K562 (cell line): ENCODE results near the gene NEK1. TPM values are rescaled to one million over a fixed set of nuclear protein-coding genes. Genes with fewer than 3 reads are reported as not detected.
A peak's percentile ranks its signal among the peaks of the same experiment; 100 is the strongest.

ENCODE experiments used
- BRF2 ChIP-seq: IDR thresholded peaks from 3 replicates; pipeline ENCODE4 v1.6.1; 2011; ENCODE audit warnings: borderline replicate concordance, mild to moderate bottlenecking; ENCODE audit not compliant: insufficient read length, insufficient read depth
- EP400 ChIP-seq: fragments of 450-650 bp; IDR thresholded peaks from 2 replicates; pipeline ENCODE4 v1.6.1; 2017; ENCODE audit warnings: antibody characterized with exemption, mild to moderate bottlenecking, moderate library complexity
- ETV6 ChIP-seq, 3 experiments: fragments of 150-350 bp in 1 of 3; sonication (generic) in 1 of 3; formaldehyde crosslinking in 1 of 3; IDR thresholded peaks; 2 replicates each; pipeline versions ENCODE4 v1.6.1 to v1.8.0; 2014 to 2022; ENCODE audit warnings: borderline replicate concordance in 2 of 3, low read depth in 2 of 3, antibody characterized with exemption in 1 of 3, low read length in 1 of 3, mild to moderate bottlenecking in 1 of 3, missing genetic modification reagents in 1 of 3
- GTF2F1 ChIP-seq: IDR thresholded peaks from 2 replicates; pipeline ENCODE4 v1.6.1; 2011; ENCODE audit warnings: low read depth, low read length, improper control_type of control experiment
- KLF16 ChIP-seq: IDR thresholded peaks from 2 replicates; pipeline ENCODE4 v1.6.1; 2016; ENCODE audit warnings: antibody characterized with exemption
- MCM5 ChIP-seq: fragments of 450-650 bp; IDR thresholded peaks from 2 replicates; pipeline ENCODE4 v1.6.1; 2016; ENCODE audit warnings: low read depth
- MLX ChIP-seq, 2 experiments: fragments of 450-650 bp in 1 of 2; sonication (generic) in 1 of 2; formaldehyde crosslinking; conservative IDR thresholded peaks; 2 replicates each; pipeline versions ENCODE4 v1.4.0 to v1.8.1; 2020 to 2022; ENCODE audit warnings: mild to moderate bottlenecking in 1 of 2, missing genetic modification reagents in 1 of 2
- NELFE ChIP-seq: IDR thresholded peaks from 2 replicates; pipeline ENCODE4 v1.6.1; 2011; ENCODE audit warnings: mild to moderate bottlenecking; ENCODE audit not compliant: insufficient read depth, insufficient read length
- NEUROD1 ChIP-seq: fragments of 150-350 bp; IDR thresholded peaks from 2 replicates; pipeline ENCODE4 v1.6.1; 2014; ENCODE audit warnings: borderline replicate concordance, low read length, low read depth; ENCODE audit not compliant: partially characterized antibody
- REST ChIP-seq, 2 experiments: fragments of 450-650 bp; formaldehyde crosslinking in 1 of 2; IDR thresholded peaks; 2 replicates each; pipeline versions ENCODE4 v1.4.0 to v1.6.1; 2014 to 2020; ENCODE audit warnings: mild to moderate bottlenecking in 2 of 2, borderline replicate concordance in 1 of 2, low read depth in 1 of 2
- ZBTB5 ChIP-seq: fragments of 450-650 bp; IDR thresholded peaks from 2 replicates; pipeline ENCODE4 v1.6.1; 2017; ENCODE audit warnings: antibody characterized with exemption
- ZNF584 ChIP-seq: fragments of 200-800 bp; sonication (Bioruptor generic); IDR thresholded peaks from 2 replicates; pipeline ENCODE4 v1.6.1; 2016; ENCODE audit warnings: low read depth, mild to moderate bottlenecking, missing genetic modification characterization, missing compliant biosample characterization
- polyA plus RNA-seq, 8 experiments: library from polyadenylated mRNA; depleted of rRNA in 4 of 8; stranded (reverse) in 5 of 8; unstranded in 3 of 8; fragments of >200 nt; fragmentation: Nextera tagmentation in 2 of 8; fragmentation: Illumina TruSeq in 1 of 8; extraction: Ambion mirVana in 2 of 8; extraction: Trizol in 1 of 8; gene quantifications; 2 replicates each; pipeline versions ENCODE4 v1.2.1 to v1.2.3, GENCODE V29; 2011 to 2014; ENCODE audit warnings: inconsistent platforms in 1 of 8, missing spikeins in 1 of 8
- total RNA-seq, 7 experiments: library from RNA; depleted of rRNA in 6 of 7; stranded (reverse); fragments of >200 nt in 6 of 7; fragmentation: Illumina TruSeq in 2 of 7; extraction: Trizol in 2 of 7; gene quantifications; 2 replicates each; pipeline versions ENCODE4 v1.2.1 to v1.2.3, GENCODE V29; 2011 to 2021; ENCODE audit warnings: low replicate concordance in 1 of 7

NEK1 gene
- total and polyA plus RNA-seq, 9 of the 15 experiments (the other 6 are each of a cell fraction or from before 2014, with no cell fraction given), result 6.2 to 15.7 (median 10.3) TPM

GRCh38 chr4:169619958-169620879 is 7.8 kb upstream of the NEK1 start, which contains the start of gene CLCN3 (continued):
- peak; percentile 99 for TF ChIP-seq REST (IDR thresholded peaks at IDR 0.05; ENCODE audit: borderline replicate concordance)
- TF ChIP-seq REST (CRISPR knock-in tag; IDR thresholded peaks at IDR 0.05; ENCODE audit: low read depth), result no peak
- TF ChIP-seq EP400, result peak; percentile 83
- no peak for TF ChIP-seq NELFE
- peak in 1 of 2 experiments; percentile 46; a peak in 1 of 4 replicates for TF ChIP-seq ETV6 (IDR thresholded peaks at IDR 0.05; ENCODE audit: borderline replicate concordance in 1 of 2, low read depth in 2 of 2, low read length in 1 of 2)
- 0 out of 2 replicates have a peak, but pooled peaks have one; percentile 41 for TF ChIP-seq ETV6 (CRISPR knock-in tag; IDR thresholded peaks at IDR 0.05; ENCODE audit: borderline replicate concordance)
- TF ChIP-seq MLX (CRISPR knock-in tag; conservative IDR thresholded peaks at IDR 0.05), result no peak
- TF ChIP-seq GTF2F1, result 0 out of 2 replicates have a peak, but pooled peaks have one; percentile 32
- TF ChIP-seq MCM5, result no peak
- TF ChIP-seq KLF16, result peak; percentile 90
- TF ChIP-seq ZBTB5, result no peak
- no peak for TF ChIP-seq ZNF584 (CRISPR knock-in tag)
- TF ChIP-seq NEUROD1, result peak; percentile 48
- TF ChIP-seq BRF2, result no peak
